LNCAP (cell line): ENCODE data around the gene PIK3C2A.

Experiments used
- CTCF ChIP-seq: fragments of 450-650 bp; IDR thresholded peaks from 2 replicates; pipeline ENCODE4 v1.5.1; 2017; ENCODE audit warnings: mild to moderate bottlenecking

Gene PIK3C2A

GRCh38 chr11:17218403-17218802 is 10.6 kb upstream of the PIK3C2A start:
- no peak for TF ChIP-seq CTCF

DNA sequence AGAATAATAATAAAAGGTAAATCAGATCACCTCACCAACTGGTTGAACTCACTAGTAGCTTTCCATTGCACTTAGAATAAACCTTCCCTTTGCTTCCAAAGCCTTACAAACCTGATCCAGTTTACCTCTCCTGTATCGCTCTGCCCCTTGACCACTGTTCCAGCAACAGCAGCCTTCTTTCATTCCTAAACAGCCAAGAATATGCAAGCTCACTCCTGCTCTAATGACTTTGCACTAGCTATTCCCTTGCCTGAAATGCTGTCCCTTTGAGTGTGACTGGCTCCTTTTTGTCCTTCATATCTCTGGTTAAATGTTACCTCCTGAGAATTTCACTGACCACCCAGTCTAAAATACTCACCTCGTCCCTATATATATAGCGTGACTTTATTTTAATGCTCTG is 9.6 kb upstream of the PIK3C2A start:
- no peak for TF ChIP-seq CTCF

- no peak for TF ChIP-seq CTCF
Observed at GRCh38 chr11:17214338-17214737, 6.6 kb upstream of the PIK3C2A start.

GRCh38 chr11:17211286-17211685 is 3.5 kb upstream of the PIK3C2A start:
- no peak for TF ChIP-seq CTCF

DNA sequence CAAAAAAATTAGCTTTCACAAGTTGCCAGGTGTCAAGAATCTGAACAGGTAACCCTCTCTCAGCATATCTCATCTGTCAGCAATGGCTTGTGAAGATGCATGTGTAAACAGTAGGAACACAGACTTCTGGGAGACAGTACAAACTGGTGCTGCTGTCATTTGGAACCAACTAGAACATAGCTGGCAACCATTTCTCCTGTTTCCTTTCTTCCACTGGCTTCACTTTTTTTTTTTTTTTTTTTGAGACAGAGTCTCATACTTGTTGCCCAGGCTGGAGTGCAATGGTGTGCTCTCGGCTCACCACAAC is 2.1 kb upstream of the PIK3C2A start:
- TF ChIP-seq CTCF, result no peak

DNA sequence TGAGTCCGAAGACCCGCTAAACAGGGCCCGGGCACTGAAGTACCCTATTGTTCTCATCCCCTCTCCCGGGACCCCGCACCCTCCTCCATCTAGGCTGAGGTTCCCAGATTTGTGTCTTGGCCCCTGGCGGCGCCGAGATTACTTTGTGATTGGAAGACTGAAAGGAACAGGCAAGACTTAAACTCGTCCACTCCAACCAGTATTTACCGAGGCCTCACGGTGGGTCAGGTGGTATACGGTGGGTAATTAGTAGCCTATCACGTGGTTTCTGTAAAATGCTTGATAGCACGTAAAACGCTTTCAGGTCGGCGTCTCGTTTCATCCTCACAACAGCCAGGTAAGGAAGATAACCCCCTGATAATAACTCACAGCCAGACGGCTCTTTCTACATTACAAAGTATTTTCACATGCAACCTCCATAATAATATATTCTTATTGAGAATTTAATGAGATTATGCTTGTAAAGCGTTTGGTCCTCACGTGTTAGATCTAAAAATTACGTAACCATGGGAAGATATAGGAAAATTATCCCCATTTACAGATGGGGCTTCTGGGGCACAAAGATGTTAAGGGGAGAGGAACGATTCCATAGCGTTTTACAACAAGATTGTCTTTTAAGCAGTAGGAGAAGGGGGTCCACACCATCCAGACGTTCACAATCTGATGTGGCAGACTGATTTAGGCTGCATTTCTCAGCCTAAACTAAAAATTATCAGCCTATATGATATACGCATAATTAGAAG is 642 bp upstream of the PIK3C2A start:
- no peak for TF ChIP-seq CTCF

- no peak for TF ChIP-seq CTCF
Observed at GRCh38 chr11:17206463-17206862, 1.3 kb downstream of the PIK3C2A start.

DNA sequence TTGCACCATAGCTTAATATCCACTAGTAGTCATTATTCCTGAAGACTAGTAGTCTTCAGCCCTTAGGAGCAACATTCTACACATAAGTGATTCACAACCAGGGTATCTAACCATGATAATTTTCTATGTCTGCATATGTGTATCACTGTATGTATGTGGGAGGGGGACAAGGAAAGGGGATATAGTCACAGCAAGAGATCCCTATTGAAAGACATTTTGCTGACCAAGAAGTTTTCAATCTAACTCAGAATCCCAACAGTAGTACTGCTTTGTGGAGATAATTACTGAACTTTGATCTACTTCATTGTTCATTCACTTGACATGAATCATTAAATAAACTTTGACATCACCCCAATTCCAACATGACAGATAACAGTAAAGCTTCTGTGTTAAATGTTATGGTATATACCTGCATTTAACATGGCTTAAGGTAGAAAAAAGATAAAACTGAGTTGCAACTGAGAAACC is 10.3 kb downstream of the PIK3C2A start:
- TF ChIP-seq CTCF, result no peak
